HG02943 (cell line): ENCODE results near the gene SMIM38.

Source experiments
- ATAC-seq: cut with Tn5 transposase; IDR thresholded peaks from one replicate; pipeline ENCODE4 v1.9.1; 2021; ENCODE audit warnings: mild to moderate bottlenecking, low read depth, moderate library complexity; ENCODE audit not compliant: unreplicated experiment

Gene SMIM38

GRCh38 chr11:69155302-69156234 lies at the start of gene SMIM38:
SMIM38 (plus strand) TSS chr11:69155935; CDS start chr11:69157847, 1,912 bp downstream.
- no peak for ATAC-seq

- ATAC-seq: no peak
Observed at GRCh38 chr11:69106031-69106811, 49.5 kb upstream of the SMIM38 start.

- no peak for ATAC-seq
Observed at GRCh38 chr11:69107413-69107812, 48.3 kb upstream of the SMIM38 start.

- ATAC-seq: no peak
Observed at GRCh38 chr11:69108030-69108429, 47.7 kb upstream of the SMIM38 start.

GRCh38 chr11:69108559-69108958 lies 47.2 kb upstream of the SMIM38 start:
- no peak for ATAC-seq

- ATAC-seq: no peak
Observed at GRCh38 chr11:69109101-69109500, 46.6 kb upstream of the SMIM38 start.

- ATAC-seq: no peak
Observed at GRCh38 chr11:69110451-69110850, 45.3 kb upstream of the SMIM38 start.

- ATAC-seq: no peak
Observed at GRCh38 chr11:69111624-69112542, 43.9 kb upstream of the SMIM38 start.

GRCh38 chr11:69113226-69113625 lies 42.5 kb upstream of the SMIM38 start:
- ATAC-seq: no peak

GRCh38 chr11:69113646-69114340 lies 41.9 kb upstream of the SMIM38 start:
- ATAC-seq: no peak

- no peak for ATAC-seq
Observed at GRCh38 chr11:69114362-69114761, 41.4 kb upstream of the SMIM38 start.

- ATAC-seq: no peak
Observed at GRCh38 chr11:69114811-69115523, 40.8 kb upstream of the SMIM38 start.

GRCh38 chr11:69115586-69116560 lies 39.9 kb upstream of the SMIM38 start:
- no peak for ATAC-seq

GRCh38 chr11:69116671-69117070 lies 39.1 kb upstream of the SMIM38 start:
- no peak for ATAC-seq

GRCh38 chr11:69119190-69119589 lies 36.5 kb upstream of the SMIM38 start:
- ATAC-seq: no peak

- no peak for ATAC-seq
Observed at GRCh38 chr11:69120096-69120875, 35.4 kb upstream of the SMIM38 start.

- ATAC-seq: no peak
Observed at GRCh38 chr11:69121021-69121420, 34.7 kb upstream of the SMIM38 start.
